Measurements from ENCODE around the gene MMP1.

GRCh38 chr11:102793677-102794290, 4.2 kb downstream of the MMP1 start:
- TF ChIP-seq POLR2A (IDR thresholded peaks at IDR 0.05) (no peak), CTCF (IDR thresholded peaks at IDR 0.05) (no peak)
